Peyer's patch (tissue), 4 donors: ENCODE measurements around the gene MINDY4.
A peak's percentile ranks its signal among the peaks of the same experiment; 100 is the strongest.

ENCODE experiments used
- CTCF ChIP-seq, 6 experiments: fragments of 450-650 bp in 4 of 6; fragments of 200-600 bp in 2 of 6; sonication (generic) in 1 of 6; IDR thresholded peaks; one replicate each; pipeline ENCODE4 v1.5.1; 2017 to 2019; ENCODE audit warnings: antibody characterized with exemption in 6 of 6, mild to moderate bottlenecking in 3 of 6, moderate library complexity in 1 of 6
- POLR2A ChIP-seq, 2 donors: fragments of 450-650 bp; IDR thresholded peaks; one replicate each; pipeline ENCODE4 v1.5.1; 2017; ENCODE audit warnings: antibody characterized with exemption in 2 of 2, mild to moderate bottlenecking in 2 of 2, moderate library complexity in 2 of 2

GRCh38 chr7:30795161-30795948, 24.1 kb downstream of the MINDY4 start:
- TF ChIP-seq CTCF (IDR thresholded peaks at IDR 0.05) (peak in 1 of 6 experiments; percentile 9), POLR2A (IDR thresholded peaks at IDR 0.05) (no peak)
